AG09309 (cell line): ENCODE results near the gene INPP5F.
"Not testable (repeated sequence)": the region's sequence is repeated elsewhere in the genome, so short reads cannot be mapped to it uniquely, and the experiment has no call there.

Experiments
- DNase-seq: peaks from one replicate; pipeline ENCODE4 v3.0.0-alpha.2; 2010; ENCODE audit warnings: low read depth
- H3K4me3 ChIP-seq: 2 replicates; pipeline ENCODE4 v1.5.1; 2011; ENCODE audit warnings: mild to moderate bottlenecking, low read depth, low read length, moderate library complexity; ENCODE audit not compliant: control insufficient read depth
- CTCF ChIP-seq: IDR thresholded peaks from 2 replicates; pipeline ENCODE4 v1.5.1; 2011; ENCODE audit warnings: mild to moderate bottlenecking, low read depth, low read length, inconsistent platforms; ENCODE audit not compliant: insufficient read depth, control insufficient read depth; ENCODE audit errors: missing control alignments

INPP5F gene

DNA sequence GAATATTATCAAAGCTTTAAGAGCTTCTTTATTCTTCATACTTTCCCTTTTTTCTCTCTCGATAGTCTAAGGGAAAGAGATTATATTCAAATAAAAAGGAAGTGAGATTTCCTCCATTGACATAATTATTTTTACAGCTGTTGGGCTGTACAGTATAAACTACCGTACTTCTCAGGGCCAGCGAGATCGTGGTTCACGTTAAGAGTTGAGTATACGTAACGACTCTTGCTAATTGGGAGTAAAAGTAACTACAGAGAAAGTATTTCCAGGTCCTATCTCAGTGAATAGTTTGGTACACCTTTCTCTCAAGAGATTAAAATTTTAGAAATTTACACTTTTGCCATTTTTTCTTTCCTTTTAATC, 57.8 kb downstream of the INPP5F start:
- no peak for DNase-seq
- no peak overlapping the region for H3K4me3 ChIP-seq
- TF ChIP-seq CTCF: no peak

- TF ChIP-seq CTCF: no peak
- no peak overlapping the region for H3K4me3 ChIP-seq
- no peak for DNase-seq
Measured at GRCh38 chr10:119784340-119785067, 58.7 kb downstream of the INPP5F start.

GRCh38 chr10:119786117-119786769, 60.4 kb downstream of the INPP5F start:
- TF ChIP-seq CTCF: no peak
- H3K4me3 ChIP-seq: no peak overlapping the region
- no peak for DNase-seq

DNA sequence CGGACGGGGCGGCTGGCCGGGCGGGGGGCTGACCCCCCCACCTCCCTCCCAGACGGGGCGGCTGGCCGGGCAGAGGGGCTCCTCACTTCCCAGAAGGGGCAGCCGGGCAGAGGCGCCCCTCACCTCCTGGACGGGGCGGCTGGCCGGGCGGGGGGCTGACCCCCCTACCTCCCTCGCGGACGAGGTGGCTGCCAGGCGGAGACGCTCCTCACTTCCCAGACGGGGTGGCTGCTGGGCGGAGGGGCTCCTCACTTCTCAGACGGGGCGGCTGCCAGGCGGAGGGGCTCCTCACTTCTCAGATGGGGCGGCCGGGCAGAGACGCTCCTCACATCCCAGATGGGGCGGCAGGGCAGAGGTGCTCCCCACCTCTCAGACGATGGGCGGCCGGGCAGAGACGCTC, 69.3 kb downstream of the INPP5F start:
- H3K4me3 ChIP-seq, DNase-seq: not testable (repeated sequence)

- no peak for TF ChIP-seq CTCF
- DNase-seq: no peak
- no peak overlapping the region for H3K4me3 ChIP-seq
Measured at GRCh38 chr10:119796039-119796438, 70.2 kb downstream of the INPP5F start.

- TF ChIP-seq CTCF: no peak
- no peak overlapping the region for H3K4me3 ChIP-seq
- DNase-seq: no peak
Measured at GRCh38 chr10:119801176-119801575, 75.3 kb downstream of the INPP5F start.

- H3K4me3 ChIP-seq: no peak overlapping the region
- TF ChIP-seq CTCF: no peak
- DNase-seq: no peak
Measured at GRCh38 chr10:119801998-119802538, 76.2 kb downstream of the INPP5F start.
